IMR-90 (cell line): Measurements from ENCODE around the gene BBS7. TPM values are rescaled to one million over a fixed set of nuclear protein-coding genes. Genes with fewer than 3 reads are reported as not detected.

Experiments
- ATAC-seq: fragments of 200-7000 bp; cut with Tn5 transposase; 2 replicates; pipeline ENCODE4 v1.9.1; 2020; ENCODE audit warnings: low read depth, mild to moderate bottlenecking, moderate library complexity
- BruUV-seq: library from RNA; stranded (reverse); fragments of 400-500 nt; replicated peaks from 2 replicates; lab custom pipeline; 2021; lab: Mats Ljungman, UMichigan
- CTCF ChIA-PET: fragments of 300-600 bp; formaldehyde crosslinking; extraction: SDS; loops from one replicate; lab custom pipeline; 2021; ENCODE audit warnings: antibody characterized with exemption; lab: Yijun Ruan, JAX
- POLR2A ChIA-PET: fragments of 300-600 bp; sonication (Branson Sonifier 250); formaldehyde crosslinking; loops from one replicate; lab custom pipeline; 2022; ENCODE audit warnings: antibody characterized with exemption; ENCODE audit not compliant: unreplicated experiment; lab: Charles Lee
- DNase-seq: peaks from one replicate; pipeline ENCODE4 v3.0.0; 2013
- H2AFZ ChIP-seq: replicated peaks from 2 replicates; pipeline ENCODE3; 2013; ENCODE audit warnings: low read length, mild to moderate bottlenecking; ENCODE audit not compliant: poor library complexity
- H2AK5ac ChIP-seq: 2 replicates; pipeline ENCODE4 v1.6.1; 2013; ENCODE audit warnings: low read depth, low read length, inconsistent platforms
- H2AK9ac ChIP-seq: replicated peaks from 2 replicates; pipeline ENCODE3; 2013; ENCODE audit warnings: mild to moderate bottlenecking, low read depth, low read length, moderate library complexity; ENCODE audit not compliant: poor library complexity
- H2BK120ac ChIP-seq: 2 replicates; pipeline ENCODE4 v1.6.1; 2013; ENCODE audit warnings: low read depth, low read length, inconsistent platforms
- H2BK15ac ChIP-seq: 3 replicates; pipeline ENCODE4 v1.6.1; 2013; ENCODE audit warnings: low read depth, low read length, inconsistent platforms
- H2BK20ac ChIP-seq: 2 replicates; pipeline ENCODE4 v1.6.1; 2013; ENCODE audit warnings: low read depth, mild to moderate bottlenecking, inconsistent platforms, low read length, moderate library complexity
- H2BK5ac ChIP-seq: 2 replicates; pipeline ENCODE4 v1.6.1; 2013; ENCODE audit warnings: mild to moderate bottlenecking, low read depth, low read length, inconsistent platforms; ENCODE audit not compliant: poor library complexity, severe bottlenecking
- H3K14ac ChIP-seq: replicated peaks from 2 replicates; pipeline ENCODE4 v1.6.1; 2013; ENCODE audit warnings: low read depth, low read length, inconsistent platforms
- H3K18ac ChIP-seq: 2 replicates; pipeline ENCODE4 v1.6.1; 2013; ENCODE audit warnings: low read depth, low read length, control low read depth
- H3K23ac ChIP-seq: 2 replicates; pipeline ENCODE4 v1.6.1; 2013; ENCODE audit warnings: low read depth, low read length, inconsistent platforms
- H3K27ac ChIP-seq: 2 replicates; pipeline ENCODE4 v1.5.1; 2013; ENCODE audit warnings: mild to moderate bottlenecking, control low read depth, low read length; ENCODE audit not compliant: insufficient read depth
- H3K27me3 ChIP-seq: 2 replicates; pipeline ENCODE4 v1.6.1; 2013; ENCODE audit warnings: low read length; ENCODE audit not compliant: control insufficient read depth, insufficient read depth
- H3K36me3 ChIP-seq: 2 replicates; pipeline ENCODE4 v1.6.1; 2013; ENCODE audit warnings: low read length, mixed read lengths; ENCODE audit not compliant: control insufficient read depth, insufficient read depth
- H3K4ac ChIP-seq: 2 replicates; pipeline ENCODE4 v1.6.1; 2013; ENCODE audit warnings: low read depth, low read length, inconsistent platforms
- H3K4me1 ChIP-seq: 2 replicates; pipeline ENCODE4 v1.6.1; 2013; ENCODE audit warnings: low read length, mixed read lengths; ENCODE audit not compliant: control insufficient read depth, insufficient read depth
- H3K4me2 ChIP-seq: 2 replicates; pipeline ENCODE4 v1.6.1; 2013; ENCODE audit warnings: low read depth, mild to moderate bottlenecking, control low read depth, low read length, moderate library complexity
- H3K4me3 ChIP-seq: 2 replicates; pipeline ENCODE4 v1.5.1; 2013; ENCODE audit warnings: low read depth, mild to moderate bottlenecking, control low read depth, low read length, moderate library complexity; ENCODE audit not compliant: insufficient read depth
- H3K56ac ChIP-seq: 2 replicates; pipeline ENCODE4 v1.6.1; 2013; ENCODE audit warnings: low read length, inconsistent platforms; ENCODE audit not compliant: insufficient read depth; ENCODE audit errors: extremely low read depth
- H3K79me1 ChIP-seq, 2 experiments: 2 replicates each; pipeline ENCODE4 v1.6.1; 2013; ENCODE audit warnings: low read length in 2 of 2, inconsistent platforms in 1 of 2, low read depth in 1 of 2
- H3K9ac ChIP-seq: 2 replicates; pipeline ENCODE4 v1.6.1; 2013; ENCODE audit warnings: low read depth, low read length, control low read depth
- H3K9me1 ChIP-seq: 2 replicates; pipeline ENCODE4 v1.6.1; 2013; ENCODE audit warnings: low read length, inconsistent platforms; ENCODE audit not compliant: insufficient read depth
- H3K9me3 ChIP-seq: 2 replicates; pipeline ENCODE4 v1.6.1; 2013; ENCODE audit warnings: low read length; ENCODE audit not compliant: control insufficient read depth, insufficient read depth
- H4K20me1 ChIP-seq: 2 replicates; pipeline ENCODE4 v1.6.1; 2013; ENCODE audit warnings: low read length, inconsistent platforms; ENCODE audit not compliant: insufficient read depth
- H4K5ac ChIP-seq: 2 replicates; pipeline ENCODE4 v1.6.1; 2013; ENCODE audit warnings: mild to moderate bottlenecking, low read depth, low read length, control low read depth
- H4K8ac ChIP-seq, 2 experiments: 2 replicates each; pipeline ENCODE4 v1.6.1; 2013; ENCODE audit warnings: low read depth in 2 of 2, low read length in 2 of 2, control low read depth in 1 of 2, inconsistent platforms in 1 of 2
- H4K91ac ChIP-seq: 2 replicates; pipeline ENCODE4 v1.6.1; 2013; ENCODE audit warnings: low read depth, low read length, inconsistent platforms; ENCODE audit not compliant: insufficient read depth
- BHLHE40 ChIP-seq: fragments of 150-350 bp; IDR thresholded peaks from 2 replicates; pipeline ENCODE4 v1.6.1; 2016; ENCODE audit warnings: mild to moderate bottlenecking, low read depth, low read length
- CHD1 ChIP-seq: IDR thresholded peaks from 2 replicates; pipeline ENCODE4 v1.6.1; 2012; ENCODE audit warnings: low read depth, low read length, improper control_type of control experiment
- FOS ChIP-seq: fragments of 150-350 bp; IDR thresholded peaks from 2 replicates; pipeline ENCODE4 v1.6.1; 2016; ENCODE audit warnings: low read depth, low read length
- NFE2L2 ChIP-seq: fragments of 150-350 bp; IDR thresholded peaks from 2 replicates; pipeline ENCODE4 v1.6.1; 2016; ENCODE audit warnings: low read depth, mild to moderate bottlenecking, low read length
- RFX5 ChIP-seq: IDR thresholded peaks from 2 replicates; pipeline ENCODE4 v1.8.0; 2012; ENCODE audit warnings: low read depth, mild to moderate bottlenecking, low read length, moderate library complexity
- WGBS, 2 experiments: methylation state at CpG; one replicate each; pipeline versions ENCODE4 v1.1.5 to v1.1.7; 2013; ENCODE audit warnings: missing lambda C conversion rate in 2 of 2; ENCODE audit not compliant: insufficient read length in 1 of 2; ENCODE audit errors: extremely low coverage in 2 of 2; 5-methylcytosine and 5-hydroxymethylcytosine counted together
- dilution Hi-C: fragments of 300-500 bp; cut with HindIII; formaldehyde crosslinking; loops from one replicate; pipeline ENCODE4 v1.14.3; 2018; ENCODE audit warnings: low sequenced_read_pairs; ENCODE audit not compliant: unreplicated experiment
- in situ Hi-C: fragments of 300-500 bp; cut with MboI; formaldehyde crosslinking; loops from 3 replicates; pipeline ENCODE4 v1.14.3; 2019; ENCODE audit warnings: low sequenced_read_pairs, inconsistent platforms, mixed read lengths
- intact Hi-C: fragments of 100-400 bp; cut with micrococcal nuclease; formaldehyde crosslinking; loops from 2 replicates; pipeline ENCODE4 v1.10.0; 2022
- polyA plus RNA-seq, 3 experiments: library from polyadenylated mRNA; depleted of rRNA; stranded (reverse); fragments of >200 nt; gene quantifications; 2 replicates each; pipeline ENCODE4 v1.2.3, GENCODE V29; 2012; ENCODE audit warnings: low replicate concordance in 1 of 3
- total RNA-seq: library from RNA; depleted of rRNA; stranded (reverse); fragments of >200 nt; gene quantifications from 2 replicates; pipeline ENCODE4 v1.2.3, GENCODE V29; 2012
- TF ChIP-seq, protein P1 (sequence below): fragments of 150-350 bp; IDR thresholded peaks from 2 replicates; pipeline ENCODE4 v1.6.1; 2017; ENCODE audit warnings: mild to moderate bottlenecking, antibody characterized with exemption, low read length, low read depth

BBS7 gene
- total and polyA plus RNA-seq, 2 of the 4 experiments (the other 2 are of a cell fraction), result 23.0 to 32.3 TPM

DNA sequence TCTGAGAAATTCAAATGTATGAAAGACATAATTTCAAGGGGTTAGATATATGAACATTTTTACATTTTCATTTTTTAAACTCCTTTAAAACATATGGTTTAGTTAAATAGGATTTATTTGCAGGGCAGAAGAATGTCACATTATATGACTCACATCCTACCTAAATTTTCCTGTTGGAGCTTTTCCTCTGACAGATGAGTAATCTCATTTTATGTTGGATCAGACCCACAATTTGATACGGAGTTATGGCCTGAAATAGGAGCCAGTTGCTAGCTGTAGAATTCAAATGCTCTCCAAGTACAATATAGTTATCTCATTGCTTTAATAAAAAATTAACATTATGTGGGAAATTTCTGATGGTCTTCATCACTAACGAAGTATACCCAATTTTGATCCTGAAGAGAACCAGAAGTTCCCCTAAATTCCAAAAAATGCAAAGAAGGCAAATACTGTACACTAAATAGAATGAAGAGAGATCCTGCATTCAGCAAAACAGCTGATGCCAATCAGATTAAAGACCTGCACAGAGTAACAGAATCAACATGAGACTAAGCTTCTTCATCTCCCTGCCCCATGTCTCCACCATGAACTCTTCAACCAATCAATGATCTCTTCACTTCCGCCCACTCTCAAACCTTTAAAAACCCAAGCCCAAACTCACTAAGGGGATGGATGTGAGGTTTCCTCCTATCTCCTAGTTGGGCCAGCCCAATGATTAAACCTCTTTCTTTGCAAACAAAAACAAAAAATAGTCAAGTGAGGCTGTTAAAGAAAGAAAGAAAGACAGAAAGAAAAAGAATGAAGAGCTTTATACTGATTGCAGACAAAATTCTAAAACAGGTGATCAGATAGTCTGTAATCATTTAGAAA lies 80.1 kb downstream of the BBS7 start:
- in situ Hi-C loops (no loop called here), intact Hi-C loops (no loop called here)

More for the DNA sequence above, 80.1 kb downstream of the BBS7 start:
- no peak overlapping the region for H2AFZ ChIP-seq
- peak overlapping the region; percentile 99 for H2BK120ac ChIP-seq
- H3K27me3 ChIP-seq, result no peaks in the 10 kb centered on the region
- peak overlapping the region; percentile 97; the same call in 1 of the 2 replicates for H3K18ac ChIP-seq
- H4K8ac ChIP-seq, result peak overlapping the region; percentile 51 to 91
- H3K4me1 ChIP-seq, result peaks cover 27% of the 10 kb centered on the region
- no peaks in the 10 kb centered on the region for H3K36me3 ChIP-seq
- CTCF ChIA-PET, result interaction anchor here (0.9 kb wide), 1 partner anchor 30 kb away, joined by 3 read pairs; no protein-coding TSS in a partner anchor
- no peak overlapping the region for H3K9ac ChIP-seq
- peak overlapping the region; percentile 98 for H2BK5ac ChIP-seq
- H3K4me3 ChIP-seq, result no peak overlapping the region
- no peak overlapping the region for H2AK9ac ChIP-seq
- H4K91ac ChIP-seq, result peak overlapping the region; percentile 94
- 100% methylated on average over 1 of the region's 3 CpGs; no CpG with 5 or more reads in 1 of the 2 experiments for WGBS, 2 experiments
- ATAC-seq (peak; percentile 10), DNase-seq (peak; percentile 86)
- no peaks in the 10 kb centered on the region for H4K20me1 ChIP-seq
- dilution Hi-C loops, result no loop called here
- peak overlapping the region; percentile 83; the same call in 2 of the 3 replicates for H2BK15ac ChIP-seq
- peak overlapping the region; percentile 96 for H2BK20ac ChIP-seq
- POLR2A ChIA-PET, result interaction anchor here (0.6 to 1.3 kb wide), 3 partner anchors 12 to 79 kb away, joined by 3 to 4 read pairs (median 4); no protein-coding TSS in a partner anchor
- H3K27ac ChIP-seq, result peak overlapping the region; percentile 59
- peak overlapping the region; percentile 73; the same call in 1 of the 2 replicates for H3K23ac ChIP-seq
- peak overlapping the region; percentile 55 for H3K56ac ChIP-seq
- H3K14ac ChIP-seq, result peak overlapping the region; percentile 48
- H3K4me2 ChIP-seq, result no peak overlapping the region; the same call in 1 of the 2 replicates
- no peak for TF ChIP-seq RFX5
- no peak for TF ChIP-seq CHD1
- 0 out of 2 replicates have a peak, but pooled peaks have one; percentile 4 for TF ChIP-seq BHLHE40
- TF ChIP-seq, protein P1, sequence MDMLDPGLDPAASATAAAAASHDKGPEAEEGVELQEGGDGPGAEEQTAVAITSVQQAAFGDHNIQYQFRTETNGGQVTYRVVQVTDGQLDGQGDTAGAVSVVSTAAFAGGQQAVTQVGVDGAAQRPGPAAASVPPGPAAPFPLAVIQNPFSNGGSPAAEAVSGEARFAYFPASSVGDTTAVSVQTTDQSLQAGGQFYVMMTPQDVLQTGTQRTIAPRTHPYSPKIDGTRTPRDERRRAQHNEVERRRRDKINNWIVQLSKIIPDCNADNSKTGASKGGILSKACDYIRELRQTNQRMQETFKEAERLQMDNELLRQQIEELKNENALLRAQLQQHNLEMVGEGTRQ, result no peak
- TF ChIP-seq FOS, result peak; percentile 48; the same call in 1 of the 2 replicates
- TF ChIP-seq NFE2L2, result no peak
- peak overlapping the region; percentile 96; the same call in 1 of the 2 replicates for H4K5ac ChIP-seq
- peak overlapping the region; percentile 93 for H3K4ac ChIP-seq
- H2AK5ac ChIP-seq, result peak overlapping the region; percentile 27
- H3K79me1 ChIP-seq, result peaks cover 0 to 20% of the 10 kb centered on the region in 2 experiments; a peak in 2 of 4 replicates
- peaks cover 16% of the 10 kb centered on the region for H3K9me1 ChIP-seq
- no TSS peak for BruUV-seq
- H3K9me3 ChIP-seq, result no peaks in the 10 kb centered on the region
